ENCODE results near the gene CLEC16A.
A peak's percentile ranks its signal among the peaks of the same experiment; 100 is the strongest.

The CLEC16A gene

DNA sequence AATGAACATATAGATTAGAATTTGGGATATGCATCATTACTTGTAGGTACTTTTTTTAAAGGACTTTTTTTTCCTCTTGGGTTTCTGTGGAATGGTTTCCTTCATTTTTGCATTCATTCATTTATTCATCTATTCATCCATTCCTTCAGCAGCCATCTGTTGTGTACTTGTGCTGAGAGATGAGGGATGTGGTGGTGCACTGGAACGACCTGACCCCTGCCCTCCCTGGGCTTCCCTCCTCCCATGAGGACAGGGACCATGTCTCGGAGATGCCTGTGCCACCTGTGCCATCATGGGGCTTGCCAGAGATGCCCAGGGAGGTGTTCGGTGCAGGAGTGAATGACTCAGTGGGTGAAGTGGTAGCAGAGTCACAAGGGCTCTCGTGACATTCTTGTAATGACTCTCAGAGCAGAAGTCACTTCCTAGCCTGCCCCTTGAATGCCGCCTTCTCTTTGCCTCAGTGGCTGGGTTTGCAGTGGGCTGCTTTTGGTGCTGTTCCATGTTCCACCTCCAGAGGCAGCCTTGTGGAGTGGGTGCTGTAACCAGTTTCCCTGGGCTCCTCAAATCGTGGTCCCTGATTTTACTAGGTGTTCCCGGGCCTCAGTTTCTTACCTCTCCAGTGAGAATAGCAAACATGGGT lies 43.9 kb downstream of the CLEC16A start:
- TF ChIP-seq EZH2phosphoT487 (IDR thresholded peaks at IDR 0.05; ENCODE audit: borderline replicate concordance, low read length) = no peak
- TF ChIP-seq, protein P1, sequence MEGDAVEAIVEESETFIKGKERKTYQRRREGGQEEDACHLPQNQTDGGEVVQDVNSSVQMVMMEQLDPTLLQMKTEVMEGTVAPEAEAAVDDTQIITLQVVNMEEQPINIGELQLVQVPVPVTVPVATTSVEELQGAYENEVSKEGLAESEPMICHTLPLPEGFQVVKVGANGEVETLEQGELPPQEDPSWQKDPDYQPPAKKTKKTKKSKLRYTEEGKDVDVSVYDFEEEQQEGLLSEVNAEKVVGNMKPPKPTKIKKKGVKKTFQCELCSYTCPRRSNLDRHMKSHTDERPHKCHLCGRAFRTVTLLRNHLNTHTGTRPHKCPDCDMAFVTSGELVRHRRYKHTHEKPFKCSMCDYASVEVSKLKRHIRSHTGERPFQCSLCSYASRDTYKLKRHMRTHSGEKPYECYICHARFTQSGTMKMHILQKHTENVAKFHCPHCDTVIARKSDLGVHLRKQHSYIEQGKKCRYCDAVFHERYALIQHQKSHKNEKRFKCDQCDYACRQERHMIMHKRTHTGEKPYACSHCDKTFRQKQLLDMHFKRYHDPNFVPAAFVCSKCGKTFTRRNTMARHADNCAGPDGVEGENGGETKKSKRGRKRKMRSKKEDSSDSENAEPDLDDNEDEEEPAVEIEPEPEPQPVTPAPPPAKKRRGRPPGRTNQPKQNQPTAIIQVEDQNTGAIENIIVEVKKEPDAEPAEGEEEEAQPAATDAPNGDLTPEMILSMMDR (IDR thresholded peaks at IDR 0.05; ENCODE audit: low read depth, low read length, poor library complexity, severe bottlenecking) = peak; percentile 59
- H3K4me2 ChIP-seq (ENCODE audit: low read length) = no peak overlapping the region
- H3K79me2 ChIP-seq (ENCODE audit: control insufficient read depth, low read length) = no peaks in the 10 kb centered on the region
- H3K36me3 ChIP-seq (ENCODE audit: control insufficient read depth, low read length) = peaks cover 52% of the 10 kb centered on the region
- no peak overlapping the region for H3K4me3 ChIP-seq (ENCODE audit: low read length)
- H3K27me3 ChIP-seq (ENCODE audit: control insufficient read depth, low read length) = no peaks in the 10 kb centered on the region
- no peaks in the 10 kb centered on the region for H3K9me3 ChIP-seq (ENCODE audit: control insufficient read depth, insufficient read depth, low read length)
- peaks cover 17% of the 10 kb centered on the region for H3K4me1 ChIP-seq (ENCODE audit: control insufficient read depth, low read length)
- H3F3A ChIP-seq (ENCODE audit: control insufficient read depth, insufficient read depth) = no peaks in the 10 kb centered on the region
- H3K27ac ChIP-seq (ENCODE audit: low read depth, low read length) = no peak overlapping the region
- no peaks in the 10 kb centered on the region for H3K9me2 ChIP-seq (replicated peaks; ENCODE audit: control insufficient read depth, low read length)
- H4K20me1 ChIP-seq (ENCODE audit: control insufficient read depth, insufficient read depth, low read depth, low read length) = no peaks in the 10 kb centered on the region

DNA sequence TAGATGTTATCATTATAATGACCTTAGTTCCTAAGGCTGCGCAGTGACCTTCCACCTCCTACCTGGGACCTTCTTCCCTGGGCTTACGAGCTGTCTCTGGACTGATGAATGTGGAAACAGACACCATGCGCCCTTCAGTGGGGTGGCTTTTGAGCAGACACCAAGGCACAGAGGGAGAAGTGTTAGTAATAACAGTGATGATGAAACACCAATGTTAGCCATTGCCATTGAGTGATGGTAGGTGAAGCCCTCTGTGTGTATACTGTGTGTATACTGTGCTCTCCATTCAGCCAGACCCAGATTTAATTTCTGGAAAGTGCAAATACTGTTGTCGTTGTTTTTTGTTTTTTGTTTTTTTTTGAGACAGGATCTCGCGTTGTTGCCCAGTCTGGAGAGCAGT lies 44.5 kb downstream of the CLEC16A start:
- Histone ChIP-seq H3K9me3 (ENCODE audit: control insufficient read depth, insufficient read depth, low read length) (no peaks in the 10 kb centered on the region), H3K9me2 (replicated peaks; ENCODE audit: control insufficient read depth, low read length) (no peaks in the 10 kb centered on the region), H4K20me1 (ENCODE audit: control insufficient read depth, insufficient read depth, low read depth, low read length) (no peaks in the 10 kb centered on the region), H3F3A (ENCODE audit: control insufficient read depth, insufficient read depth) (no peaks in the 10 kb centered on the region), H3K27me3 (ENCODE audit: control insufficient read depth, low read length) (no peaks in the 10 kb centered on the region), H3K79me2 (ENCODE audit: control insufficient read depth, low read length) (no peaks in the 10 kb centered on the region), H3K27ac (ENCODE audit: low read depth, low read length) (no peak overlapping the region), H3K4me2 (ENCODE audit: low read length) (no peak overlapping the region), H3K4me1 (ENCODE audit: control insufficient read depth, low read length) (peaks cover 13% of the 10 kb centered on the region; the same call in 1 of the 2 replicates), H3K36me3 (ENCODE audit: control insufficient read depth, low read length) (peaks cover 51% of the 10 kb centered on the region), H3K4me3 (ENCODE audit: low read length) (no peak overlapping the region)
- TF ChIP-seq, protein P1 (IDR thresholded peaks at IDR 0.05; ENCODE audit: low read depth, low read length, poor library complexity, severe bottlenecking) = peak; percentile 23
- no peak for TF ChIP-seq EZH2phosphoT487 (IDR thresholded peaks at IDR 0.05; ENCODE audit: borderline replicate concordance, low read length)

DNA sequence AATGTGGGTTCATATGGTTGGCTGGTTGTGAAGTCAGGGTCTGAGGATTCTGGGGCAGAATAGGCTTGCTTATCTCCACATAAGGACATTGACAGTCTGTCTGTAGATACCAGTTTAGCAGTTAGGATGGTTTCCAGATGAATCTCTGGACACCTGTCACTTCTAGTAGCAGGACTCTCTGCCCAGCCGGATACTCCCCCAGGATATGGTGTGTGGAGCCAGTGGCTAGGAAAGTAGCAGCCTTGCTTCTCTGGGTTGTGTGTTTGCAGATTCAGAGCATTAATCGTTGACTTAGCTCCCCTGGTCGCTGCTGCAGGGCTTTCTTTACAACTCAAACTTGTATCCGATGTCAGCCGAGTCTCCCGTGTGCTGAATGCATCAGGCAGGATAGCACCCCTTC lies 45.2 kb downstream of the CLEC16A start:
- TF ChIP-seq EZH2phosphoT487 (IDR thresholded peaks at IDR 0.05; ENCODE audit: borderline replicate concordance, low read length) = no peak
- TF ChIP-seq, protein P1 (IDR thresholded peaks at IDR 0.05; ENCODE audit: low read depth, low read length, poor library complexity, severe bottlenecking) = no peak
- H3K4me3 ChIP-seq (ENCODE audit: low read length) = no peak overlapping the region
- H3K4me1 ChIP-seq (ENCODE audit: control insufficient read depth, low read length) = peaks cover 7% of the 10 kb centered on the region; the same call in 1 of the 2 replicates
- peaks cover 45% of the 10 kb centered on the region for H3K36me3 ChIP-seq (ENCODE audit: control insufficient read depth, low read length)
- H3K27me3 ChIP-seq (ENCODE audit: control insufficient read depth, low read length) = no peaks in the 10 kb centered on the region
- H3K9me2 ChIP-seq (replicated peaks; ENCODE audit: control insufficient read depth, low read length) = no peaks in the 10 kb centered on the region
- no peaks in the 10 kb centered on the region for H3F3A ChIP-seq (ENCODE audit: control insufficient read depth, insufficient read depth)
- H4K20me1 ChIP-seq (ENCODE audit: control insufficient read depth, insufficient read depth, low read depth, low read length) = no peaks in the 10 kb centered on the region
- no peak overlapping the region for H3K27ac ChIP-seq (ENCODE audit: low read depth, low read length)
- no peaks in the 10 kb centered on the region for H3K9me3 ChIP-seq (ENCODE audit: control insufficient read depth, insufficient read depth, low read length)
- no peak overlapping the region for H3K4me2 ChIP-seq (ENCODE audit: low read length)
- H3K79me2 ChIP-seq (ENCODE audit: control insufficient read depth, low read length) = no peaks in the 10 kb centered on the region
